K562 (cell line): ENCODE results near the gene MPRIP. TPM values are rescaled to one million over a fixed set of nuclear protein-coding genes. Genes with fewer than 3 reads are reported as not detected.

ENCODE experiments used
- ARID2 ChIP-seq: fragments of 450-650 bp; IDR thresholded peaks from 2 replicates; pipeline ENCODE4 v1.6.1; 2017; ENCODE audit warnings: antibody characterized with exemption, mild to moderate bottlenecking
- ELF2 ChIP-seq: fragments of 250-450 bp; sonication (Bioruptor Pico); IDR thresholded peaks from 2 replicates; pipeline ENCODE4 v1.5.0; 2021; ENCODE audit warnings: mild to moderate bottlenecking
- ETS2 ChIP-seq: IDR thresholded peaks from 2 replicates; pipeline ENCODE4 v1.6.1; 2016; ENCODE audit warnings: borderline replicate concordance, missing genetic modification characterization, mild to moderate bottlenecking, moderate library complexity, missing compliant biosample characterization; ENCODE audit not compliant: poor library complexity, severe bottlenecking
- ETV6 ChIP-seq, 3 experiments: fragments of 150-350 bp in 1 of 3; sonication (generic) in 1 of 3; formaldehyde crosslinking in 1 of 3; IDR thresholded peaks; 2 replicates each; pipeline versions ENCODE4 v1.6.1 to v1.8.0; 2014 to 2022; ENCODE audit warnings: borderline replicate concordance in 2 of 3, low read depth in 2 of 3, antibody characterized with exemption in 1 of 3, low read length in 1 of 3, mild to moderate bottlenecking in 1 of 3, missing genetic modification reagents in 1 of 3
- JUND ChIP-seq, 2 experiments: IDR thresholded peaks; 2 replicates in 1 of 2; 3 replicates in 1 of 2; pipeline ENCODE4 v1.6.1; 2011; ENCODE audit warnings: borderline replicate concordance in 2 of 2, low read depth in 2 of 2, low read length in 2 of 2, improper control_type of control experiment in 1 of 2, missing biosample characterization in 1 of 2, missing genetic modification characterization in 1 of 2, missing genetic modification reagents in 1 of 2
- NFE2L1 ChIP-seq: fragments of 450-650 bp; IDR thresholded peaks from 2 replicates; pipeline ENCODE4 v1.6.1; 2016; ENCODE audit warnings: missing genetic modification characterization, low read depth, mild to moderate bottlenecking, missing compliant biosample characterization, moderate library complexity, borderline replicate concordance
- RNF2 ChIP-seq: sonication (generic); IDR thresholded peaks from 2 replicates; pipeline ENCODE4 v1.6.1; 2016
- ZFP30 ChIP-seq: fragments of 250-450 bp; sonication (Bioruptor Pico); IDR thresholded peaks from 2 replicates; pipeline ENCODE4 v1.8.0; 2022; ENCODE audit warnings: moderate library complexity, mild to moderate bottlenecking, inconsistent platforms, borderline replicate concordance
- polyA plus RNA-seq, 8 experiments: library from polyadenylated mRNA; depleted of rRNA in 4 of 8; stranded (reverse) in 5 of 8; unstranded in 3 of 8; fragments of >200 nt; fragmentation: Nextera tagmentation in 2 of 8; fragmentation: Illumina TruSeq in 1 of 8; extraction: Ambion mirVana in 2 of 8; extraction: Trizol in 1 of 8; gene quantifications; 2 replicates each; pipeline versions ENCODE4 v1.2.1 to v1.2.3, GENCODE V29; 2011 to 2014; ENCODE audit warnings: inconsistent platforms in 1 of 8, missing spikeins in 1 of 8
- total RNA-seq, 7 experiments: library from RNA; depleted of rRNA in 6 of 7; stranded (reverse); fragments of >200 nt in 6 of 7; fragmentation: Illumina TruSeq in 2 of 7; extraction: Trizol in 2 of 7; gene quantifications; 2 replicates each; pipeline versions ENCODE4 v1.2.1 to v1.2.3, GENCODE V29; 2011 to 2021; ENCODE audit warnings: low replicate concordance in 1 of 7
- TF ChIP-seq, protein P1 (sequence below): sonication (generic); formaldehyde crosslinking; IDR thresholded peaks from 2 replicates; pipeline ENCODE4 v1.8.0; 2023; ENCODE audit warnings: mild to moderate bottlenecking, missing genetic modification reagents
- TF ChIP-seq, protein P2 (sequence below): sonication (generic); formaldehyde crosslinking; IDR thresholded peaks from 2 replicates; pipeline ENCODE4 v1.8.1; 2023; ENCODE audit warnings: mild to moderate bottlenecking, missing genetic modification reagents
- TF ChIP-seq, protein P3 (sequence below), 3 experiments: fragments of 200-800 bp in 1 of 3; sonication (Bioruptor generic) in 1 of 3; sonication (generic) in 1 of 3; formaldehyde crosslinking in 1 of 3; IDR thresholded peaks; 2 replicates each; pipeline versions ENCODE4 v1.6.1 to v1.8.0; 2016 to 2022; ENCODE audit warnings: mild to moderate bottlenecking in 2 of 3, missing compliant biosample characterization in 2 of 3, missing genetic modification characterization in 2 of 3, missing genetic modification reagents in 1 of 3
- TF ChIP-seq, protein P4 (sequence below): fragments of 250-450 bp; sonication (Bioruptor Pico); IDR thresholded peaks from 2 replicates; pipeline ENCODE4 v1.4.0; 2020; ENCODE audit warnings: mild to moderate bottlenecking, moderate library complexity
- TF ChIP-seq, protein P5 (sequence below): fragments of 250-450 bp; sonication (Bioruptor Pico); IDR thresholded peaks from 2 replicates; pipeline ENCODE4 v1.8.0; 2022; ENCODE audit warnings: moderate library complexity, mild to moderate bottlenecking, inconsistent platforms

MPRIP gene
- total and polyA plus RNA-seq, 9 of the 15 experiments (the other 6 are each of a cell fraction or from before 2014, with no cell fraction given), result 10.0 to 72.6 (median 30.1) TPM

DNA sequence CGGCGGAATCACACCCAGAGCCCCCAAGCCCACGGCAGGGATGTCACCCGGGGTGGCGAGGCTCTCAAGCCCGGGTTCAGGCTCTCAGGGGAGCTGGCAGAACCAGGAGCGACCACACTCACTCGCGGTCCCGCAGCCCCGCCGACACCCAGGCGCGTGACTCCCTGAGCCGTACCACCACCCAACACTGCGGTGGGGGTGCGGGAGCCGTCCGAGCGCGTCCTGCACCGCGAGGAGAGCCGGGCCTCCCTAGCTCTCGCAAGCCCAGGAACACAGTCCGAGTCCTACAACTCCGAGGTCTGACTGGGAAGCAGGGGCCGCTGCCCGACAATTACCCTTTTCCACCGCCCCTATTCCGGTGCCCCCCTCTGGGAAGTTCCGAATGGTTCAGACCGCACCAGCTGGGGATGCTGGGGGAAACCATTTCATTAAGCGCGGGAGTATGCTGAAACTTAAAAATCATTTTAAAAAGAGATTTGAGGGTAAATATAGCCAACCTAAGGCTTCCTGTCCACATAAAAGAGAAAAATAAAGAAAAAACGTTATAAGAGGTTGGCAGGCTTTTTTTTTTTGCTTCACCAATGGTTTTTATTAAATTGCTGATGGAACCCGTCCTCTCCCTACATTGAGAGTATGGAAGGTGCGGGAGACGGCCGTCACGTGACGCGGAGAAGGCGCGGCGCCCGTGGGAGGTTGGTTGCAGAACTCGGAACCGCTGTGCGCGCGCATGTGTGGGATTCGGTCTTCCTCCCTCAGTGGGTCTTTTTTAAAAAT is 195.0 kb downstream of the MPRIP start, which contains the start of gene FLCN (continued):
- TF ChIP-seq, protein P1, sequence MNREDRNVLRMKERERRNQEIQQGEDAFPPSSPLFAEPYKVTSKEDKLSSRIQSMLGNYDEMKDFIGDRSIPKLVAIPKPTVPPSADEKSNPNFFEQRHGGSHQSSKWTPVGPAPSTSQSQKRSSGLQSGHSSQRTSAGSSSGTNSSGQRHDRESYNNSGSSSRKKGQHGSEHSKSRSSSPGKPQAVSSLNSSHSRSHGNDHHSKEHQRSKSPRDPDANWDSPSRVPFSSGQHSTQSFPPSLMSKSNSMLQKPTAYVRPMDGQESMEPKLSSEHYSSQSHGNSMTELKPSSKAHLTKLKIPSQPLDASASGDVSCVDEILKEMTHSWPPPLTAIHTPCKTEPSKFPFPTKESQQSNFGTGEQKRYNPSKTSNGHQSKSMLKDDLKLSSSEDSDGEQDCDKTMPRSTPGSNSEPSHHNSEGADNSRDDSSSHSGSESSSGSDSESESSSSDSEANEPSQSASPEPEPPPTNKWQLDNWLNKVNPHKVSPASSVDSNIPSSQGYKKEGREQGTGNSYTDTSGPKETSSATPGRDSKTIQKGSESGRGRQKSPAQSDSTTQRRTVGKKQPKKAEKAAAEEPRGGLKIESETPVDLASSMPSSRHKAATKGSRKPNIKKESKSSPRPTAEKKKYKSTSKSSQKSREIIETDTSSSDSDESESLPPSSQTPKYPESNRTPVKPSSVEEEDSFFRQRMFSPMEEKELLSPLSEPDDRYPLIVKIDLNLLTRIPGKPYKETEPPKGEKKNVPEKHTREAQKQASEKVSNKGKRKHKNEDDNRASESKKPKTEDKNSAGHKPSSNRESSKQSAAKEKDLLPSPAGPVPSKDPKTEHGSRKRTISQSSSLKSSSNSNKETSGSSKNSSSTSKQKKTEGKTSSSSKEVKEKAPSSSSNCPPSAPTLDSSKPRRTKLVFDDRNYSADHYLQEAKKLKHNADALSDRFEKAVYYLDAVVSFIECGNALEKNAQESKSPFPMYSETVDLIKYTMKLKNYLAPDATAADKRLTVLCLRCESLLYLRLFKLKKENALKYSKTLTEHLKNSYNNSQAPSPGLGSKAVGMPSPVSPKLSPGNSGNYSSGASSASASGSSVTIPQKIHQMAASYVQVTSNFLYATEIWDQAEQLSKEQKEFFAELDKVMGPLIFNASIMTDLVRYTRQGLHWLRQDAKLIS (CRISPR knock-in tag), result peak; percentile 42; the same call in 1 of the 2 replicates
- TF ChIP-seq ARID2 (no peak), ZFP30 (CRISPR knock-in tag) (no peak), ELF2 (no peak), RNF2 (peak; percentile 29), JUND (IDR thresholded peaks at IDR 0.05; ENCODE audit: borderline replicate concordance, low read depth, low read length) (peak; percentile 87), JUND (tag; IDR thresholded peaks at IDR 0.05; ENCODE audit: borderline replicate concordance, low read depth, low read length) (no peak), ETV6 (IDR thresholded peaks at IDR 0.05; ENCODE audit: borderline replicate concordance in 1 of 2, low read depth in 2 of 2, low read length in 1 of 2) (no peak), ETV6 (CRISPR knock-in tag; IDR thresholded peaks at IDR 0.05; ENCODE audit: borderline replicate concordance) (no peak), ETS2 (tag) (no peak), NFE2L1 (tag) (no peak)
- TF ChIP-seq, protein P2, sequence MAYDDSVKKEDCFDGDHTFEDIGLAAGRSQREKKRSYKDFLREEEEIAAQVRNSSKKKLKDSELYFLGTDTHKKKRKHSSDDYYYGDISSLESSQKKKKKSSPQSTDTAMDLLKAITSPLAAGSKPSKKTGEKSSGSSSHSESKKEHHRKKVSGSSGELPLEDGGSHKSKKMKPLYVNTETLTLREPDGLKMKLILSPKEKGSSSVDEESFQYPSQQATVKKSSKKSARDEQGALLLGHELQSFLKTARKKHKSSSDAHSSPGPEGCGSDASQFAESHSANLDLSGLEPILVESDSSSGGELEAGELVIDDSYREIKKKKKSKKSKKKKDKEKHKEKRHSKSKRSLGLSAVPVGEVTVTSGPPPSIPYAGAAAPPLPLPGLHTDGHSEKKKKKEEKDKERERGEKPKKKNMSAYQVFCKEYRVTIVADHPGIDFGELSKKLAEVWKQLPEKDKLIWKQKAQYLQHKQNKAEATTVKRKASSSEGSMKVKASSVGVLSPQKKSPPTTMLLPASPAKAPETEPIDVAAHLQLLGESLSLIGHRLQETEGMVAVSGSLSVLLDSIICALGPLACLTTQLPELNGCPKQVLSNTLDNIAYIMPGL (CRISPR knock-in tag), result no peak; the same call in 1 of the 2 replicates
- TF ChIP-seq, protein P3, sequence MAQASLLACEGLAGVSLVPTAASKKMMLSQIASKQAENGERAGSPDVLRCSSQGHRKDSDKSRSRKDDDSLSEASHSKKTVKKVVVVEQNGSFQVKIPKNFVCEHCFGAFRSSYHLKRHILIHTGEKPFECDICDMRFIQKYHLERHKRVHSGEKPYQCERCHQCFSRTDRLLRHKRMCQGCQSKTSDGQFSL (CRISPR knock-in tag; IDR thresholded peaks at IDR 0.05), result no peak
- TF ChIP-seq, protein P3 (tag; IDR thresholded peaks at IDR 0.05), result no peak
- TF ChIP-seq, protein P4, sequence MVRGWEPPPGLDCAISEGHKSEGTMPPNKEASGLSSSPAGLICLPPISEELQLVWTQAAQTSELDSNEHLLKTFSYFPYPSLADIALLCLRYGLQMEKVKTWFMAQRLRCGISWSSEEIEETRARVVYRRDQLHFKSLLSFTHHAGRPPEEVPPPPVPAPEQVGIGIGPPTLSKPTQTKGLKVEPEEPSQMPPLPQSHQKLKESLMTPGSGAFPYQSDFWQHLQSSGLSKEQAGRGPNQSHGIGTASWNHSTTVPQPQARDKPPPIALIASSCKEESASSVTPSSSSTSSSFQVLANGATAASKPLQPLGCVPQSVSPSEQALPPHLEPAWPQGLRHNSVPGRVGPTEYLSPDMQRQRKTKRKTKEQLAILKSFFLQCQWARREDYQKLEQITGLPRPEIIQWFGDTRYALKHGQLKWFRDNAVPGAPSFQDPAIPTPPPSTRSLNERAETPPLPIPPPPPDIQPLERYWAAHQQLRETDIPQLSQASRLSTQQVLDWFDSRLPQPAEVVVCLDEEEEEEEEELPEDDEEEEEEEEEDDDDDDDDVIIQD (CRISPR knock-in tag), result no peak
- TF ChIP-seq, protein P5, sequence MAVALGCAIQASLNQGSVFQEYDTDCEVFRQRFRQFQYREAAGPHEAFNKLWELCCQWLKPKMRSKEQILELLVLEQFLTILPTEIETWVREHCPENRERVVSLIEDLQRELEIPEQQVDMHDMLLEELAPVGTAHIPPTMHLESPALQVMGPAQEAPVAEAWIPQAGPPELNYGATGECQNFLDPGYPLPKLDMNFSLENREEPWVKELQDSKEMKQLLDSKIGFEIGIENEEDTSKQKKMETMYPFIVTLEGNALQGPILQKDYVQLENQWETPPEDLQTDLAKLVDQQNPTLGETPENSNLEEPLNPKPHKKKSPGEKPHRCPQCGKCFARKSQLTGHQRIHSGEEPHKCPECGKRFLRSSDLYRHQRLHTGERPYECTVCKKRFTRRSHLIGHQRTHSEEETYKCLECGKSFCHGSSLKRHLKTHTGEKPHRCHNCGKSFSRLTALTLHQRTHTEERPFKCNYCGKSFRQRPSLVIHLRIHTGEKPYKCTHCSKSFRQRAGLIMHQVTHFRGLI (CRISPR knock-in tag), result no peak
